Hepatocyte (in vitro differentiated cells): ENCODE measurements around the gene UBL3. TPM values are rescaled to one million over a fixed set of nuclear protein-coding genes. Genes with fewer than 3 reads are reported as not detected.

Source experiments
- DNase-seq: peaks from one replicate; pipeline ENCODE4 v3.0.0-alpha.2; 2016; ENCODE audit warnings: low spot score
- H2AFZ ChIP-seq: fragments of 200-600 bp; sonication (generic); 2 replicates; pipeline ENCODE4 v1.6.0; 2016; ENCODE audit warnings: antibody characterized with exemption, mild to moderate bottlenecking
- H3K27ac ChIP-seq: fragments of 200-600 bp; sonication (generic); 2 replicates; pipeline ENCODE4 v1.5.1; 2016; ENCODE audit warnings: mild to moderate bottlenecking
- H3K27me3 ChIP-seq: fragments of 200-600 bp; sonication (generic); 2 replicates; pipeline ENCODE4 v1.6.1; 2016
- H3K36me3 ChIP-seq: fragments of 200-600 bp; sonication (generic); replicated peaks from 2 replicates; pipeline ENCODE4 v1.5.1; 2016; ENCODE audit warnings: low read depth; ENCODE audit not compliant: insufficient read depth
- H3K4me1 ChIP-seq: fragments of 200-600 bp; sonication (generic); 2 replicates; pipeline ENCODE4 v1.5.1; 2016; ENCODE audit warnings: mild to moderate bottlenecking, moderate library complexity; ENCODE audit not compliant: insufficient read depth
- H3K4me2 ChIP-seq: fragments of 200-600 bp; sonication (generic); 2 replicates; pipeline ENCODE4 v1.6.0; 2016
- H3K4me3 ChIP-seq: fragments of 200-600 bp; sonication (generic); 2 replicates; pipeline ENCODE4 v1.5.1; 2016; ENCODE audit warnings: mild to moderate bottlenecking
- H3K79me2 ChIP-seq: fragments of 200-600 bp; sonication (generic); 2 replicates; pipeline ENCODE4 v1.6.0; 2017; ENCODE audit warnings: mild to moderate bottlenecking
- H3K9me2 ChIP-seq: fragments of 200-600 bp; sonication (generic); replicated peaks from 2 replicates; pipeline ENCODE4 v1.6.0; 2017; ENCODE audit warnings: mild to moderate bottlenecking; ENCODE audit not compliant: insufficient read depth
- H3K9me3 ChIP-seq: fragments of 200-600 bp; sonication (generic); 2 replicates; pipeline ENCODE4 v1.5.1; 2016; ENCODE audit warnings: low read depth, mild to moderate bottlenecking
- H4K20me1 ChIP-seq: fragments of 200-600 bp; sonication (generic); 2 replicates; pipeline ENCODE4 v1.6.0; 2016; ENCODE audit warnings: mild to moderate bottlenecking; ENCODE audit not compliant: insufficient read depth, poor library complexity, severe bottlenecking
- EZH2 ChIP-seq: fragments of 200-600 bp; sonication (generic); IDR thresholded peaks from 2 replicates; pipeline ENCODE4 v1.6.1; 2016; ENCODE audit warnings: antibody characterized with exemption, mild to moderate bottlenecking, borderline replicate concordance
- EZH2phosphoT487 ChIP-seq: fragments of 200-600 bp; sonication (generic); IDR thresholded peaks from one replicate; pipeline ENCODE4 v1.6.1; 2018; ENCODE audit warnings: antibody characterized with exemption, mild to moderate bottlenecking, low read depth, moderate library complexity; ENCODE audit not compliant: unreplicated experiment, severe bottlenecking
- WGBS: methylation state at CpG from one replicate; pipeline ENCODE4 v1.1.6; 2016; ENCODE audit warnings: low lambda C conversion rate; ENCODE audit errors: missing lambda C conversion rate; 5-methylcytosine and 5-hydroxymethylcytosine counted together
- polyA plus RNA-seq: library from polyadenylated mRNA; unstranded; fragments of >200 nt; fragmentation: Nextera tagmentation; extraction: Ambion mirVana; gene quantifications from 2 replicates; pipeline ENCODE4 v1.2.1, GENCODE V29; 2016
- total RNA-seq: library from RNA; depleted of rRNA; stranded (reverse); fragments of >200 nt; gene quantifications from 2 replicates; pipeline ENCODE4 v1.2.3, GENCODE V29; 2014
- TF ChIP-seq, protein P1 (sequence below): fragments of 200-600 bp; sonication (generic); IDR thresholded peaks from 2 replicates; pipeline ENCODE4 v1.5.1; 2016; ENCODE audit warnings: antibody characterized with exemption, mild to moderate bottlenecking; ENCODE audit not compliant: poor library complexity

UBL3 gene
- total and polyA plus RNA-seq, 2 experiments from 2014 or later = 27.7 to 58.6 TPM

DNA sequence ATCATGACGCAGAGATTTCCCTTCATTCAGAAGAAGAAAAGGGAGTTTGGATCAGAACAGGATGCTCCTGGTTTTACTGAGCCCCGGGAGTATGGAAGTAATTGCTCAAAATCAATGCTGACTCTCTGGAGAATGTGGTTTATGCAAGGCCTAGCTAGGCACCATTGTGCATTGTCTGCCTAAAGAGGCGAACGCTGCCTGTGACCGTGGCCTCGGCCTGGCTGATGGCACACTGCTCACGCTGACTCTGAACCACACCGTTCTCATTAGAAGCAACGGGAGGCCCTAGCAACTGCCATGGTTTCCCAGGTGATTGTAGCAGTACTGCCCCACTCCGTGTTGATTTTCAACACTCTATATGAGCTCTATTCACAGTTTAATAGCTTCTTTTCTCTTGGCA lies 41.7 kb upstream of the UBL3 start:
- Histone ChIP-seq H3K27ac (no peak overlapping the region), H3K9me2 (no peaks in the 10 kb centered on the region), H3K27me3 (no peaks in the 10 kb centered on the region), H3K9me3 (no peaks in the 10 kb centered on the region), H2AFZ (no peak overlapping the region), H3K4me1 (peaks cover 4% of the 10 kb centered on the region), H4K20me1 (no peaks in the 10 kb centered on the region), H3K79me2 (no peaks in the 10 kb centered on the region), H3K4me3 (no peak overlapping the region), H3K36me3 (no peaks in the 10 kb centered on the region), H3K4me2 (no peak overlapping the region)
- 78% methylated on average over 10 of the region's 10 CpGs for WGBS
- no peak for DNase-seq
- TF ChIP-seq EZH2phosphoT487 (no peak), EZH2 (no peak)
- TF ChIP-seq, protein P1, sequence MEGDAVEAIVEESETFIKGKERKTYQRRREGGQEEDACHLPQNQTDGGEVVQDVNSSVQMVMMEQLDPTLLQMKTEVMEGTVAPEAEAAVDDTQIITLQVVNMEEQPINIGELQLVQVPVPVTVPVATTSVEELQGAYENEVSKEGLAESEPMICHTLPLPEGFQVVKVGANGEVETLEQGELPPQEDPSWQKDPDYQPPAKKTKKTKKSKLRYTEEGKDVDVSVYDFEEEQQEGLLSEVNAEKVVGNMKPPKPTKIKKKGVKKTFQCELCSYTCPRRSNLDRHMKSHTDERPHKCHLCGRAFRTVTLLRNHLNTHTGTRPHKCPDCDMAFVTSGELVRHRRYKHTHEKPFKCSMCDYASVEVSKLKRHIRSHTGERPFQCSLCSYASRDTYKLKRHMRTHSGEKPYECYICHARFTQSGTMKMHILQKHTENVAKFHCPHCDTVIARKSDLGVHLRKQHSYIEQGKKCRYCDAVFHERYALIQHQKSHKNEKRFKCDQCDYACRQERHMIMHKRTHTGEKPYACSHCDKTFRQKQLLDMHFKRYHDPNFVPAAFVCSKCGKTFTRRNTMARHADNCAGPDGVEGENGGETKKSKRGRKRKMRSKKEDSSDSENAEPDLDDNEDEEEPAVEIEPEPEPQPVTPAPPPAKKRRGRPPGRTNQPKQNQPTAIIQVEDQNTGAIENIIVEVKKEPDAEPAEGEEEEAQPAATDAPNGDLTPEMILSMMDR = no peak

DNA sequence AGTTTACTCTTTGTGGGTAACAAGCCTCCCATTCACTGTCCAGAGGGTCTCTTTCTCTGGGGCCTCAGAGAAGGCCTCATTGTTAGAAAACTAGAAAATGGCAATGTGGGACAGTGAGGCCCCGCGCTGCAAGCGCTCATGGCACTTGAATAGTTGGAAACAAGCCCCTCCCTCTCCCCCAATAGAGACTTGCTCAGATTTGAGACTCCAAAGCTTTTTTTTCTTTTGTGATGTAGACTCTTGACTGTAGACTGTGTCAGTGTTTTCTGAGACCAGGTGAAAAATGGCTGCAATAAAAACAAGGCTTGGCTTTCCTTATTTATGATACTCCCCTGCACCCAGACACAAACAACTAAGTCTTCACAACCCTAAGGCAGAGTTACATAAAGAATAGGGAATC lies 38.7 kb upstream of the UBL3 start:
- TF ChIP-seq EZH2phosphoT487 (no peak), EZH2 (no peak)
- TF ChIP-seq, protein P1 = no peak
- no peaks in the 10 kb centered on the region for H3K9me3 ChIP-seq
- H3K27ac ChIP-seq = no peak overlapping the region
- H3K27me3 ChIP-seq = no peaks in the 10 kb centered on the region
- peaks cover 5% of the 10 kb centered on the region for H3K4me1 ChIP-seq
- no peaks in the 10 kb centered on the region for H3K36me3 ChIP-seq
- no peak overlapping the region for H3K4me3 ChIP-seq
- no peaks in the 10 kb centered on the region for H3K79me2 ChIP-seq
- 100% methylated on average over 3 of the region's 3 CpGs for WGBS
- DNase-seq = no peak
- no peaks in the 10 kb centered on the region for H4K20me1 ChIP-seq
- H3K4me2 ChIP-seq = no peak overlapping the region
- no peak overlapping the region for H2AFZ ChIP-seq
- no peaks in the 10 kb centered on the region for H3K9me2 ChIP-seq

DNA sequence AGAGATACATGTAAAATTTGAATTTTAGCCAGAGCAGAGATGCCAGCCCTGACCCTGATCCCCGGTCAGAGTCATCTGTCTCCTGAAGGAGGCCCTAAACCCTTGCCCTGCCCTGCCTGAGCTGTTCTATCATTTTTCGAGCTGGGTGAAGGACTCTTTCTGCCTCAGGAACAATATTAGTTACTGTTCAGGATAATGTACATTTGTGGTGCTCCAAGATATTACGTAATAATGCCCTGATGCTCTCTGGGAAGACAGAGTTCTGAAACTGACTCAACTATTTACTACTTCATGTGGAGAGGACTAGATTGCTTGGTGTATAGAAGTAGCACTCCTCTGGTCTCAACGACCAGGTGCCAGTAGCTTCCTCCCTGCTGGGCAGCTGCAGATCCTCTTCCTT lies 37.9 kb upstream of the UBL3 start:
- Histone ChIP-seq H2AFZ (no peak overlapping the region), H3K27ac (no peak overlapping the region), H4K20me1 (no peaks in the 10 kb centered on the region), H3K9me2 (no peaks in the 10 kb centered on the region), H3K36me3 (no peaks in the 10 kb centered on the region), H3K4me2 (no peak overlapping the region), H3K27me3 (no peaks in the 10 kb centered on the region), H3K9me3 (no peaks in the 10 kb centered on the region), H3K4me3 (no peak overlapping the region), H3K4me1 (peaks cover 5% of the 10 kb centered on the region), H3K79me2 (no peaks in the 10 kb centered on the region)
- DNase-seq = no peak
- 85% methylated on average over 4 of the region's 4 CpGs for WGBS
- TF ChIP-seq, protein P1 = no peak
- TF ChIP-seq EZH2 (no peak), EZH2phosphoT487 (no peak)

DNA sequence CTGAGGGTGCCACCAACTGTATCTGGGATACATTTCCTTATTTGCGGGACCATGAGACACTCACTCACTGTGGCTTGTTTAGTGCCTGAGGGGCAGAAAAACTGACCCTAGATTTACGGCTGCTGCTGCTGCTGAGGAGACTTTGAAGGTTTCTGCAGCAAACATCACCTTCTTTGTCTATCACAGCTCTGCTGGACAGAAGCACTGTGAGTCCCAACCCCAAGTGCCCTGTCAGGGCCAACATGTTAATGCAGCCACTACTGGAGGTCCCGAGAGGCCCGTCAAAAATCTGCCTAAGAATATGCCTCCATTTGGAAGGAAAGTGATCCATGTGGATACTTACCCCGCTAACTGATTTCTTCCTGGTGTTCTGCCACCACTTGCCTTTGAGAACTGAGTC lies 37.3 kb upstream of the UBL3 start:
- WGBS = 57% methylated on average over 5 of the region's 5 CpGs
- Histone ChIP-seq H3K9me2 (no peaks in the 10 kb centered on the region), H3K9me3 (no peaks in the 10 kb centered on the region), H3K79me2 (no peaks in the 10 kb centered on the region), H3K27me3 (no peaks in the 10 kb centered on the region), H2AFZ (no peak overlapping the region), H3K4me3 (no peak overlapping the region), H3K4me1 (peaks cover 5% of the 10 kb centered on the region), H4K20me1 (no peaks in the 10 kb centered on the region), H3K4me2 (no peak overlapping the region), H3K27ac (no peak overlapping the region), H3K36me3 (no peaks in the 10 kb centered on the region)
- no peak for DNase-seq
- TF ChIP-seq EZH2 = no peak
- no peak for TF ChIP-seq EZH2phosphoT487
- TF ChIP-seq, protein P1 = no peak
